GM11168 (cell line): Measurements from ENCODE around the gene NNT.
"Not testable (repeated sequence)": the region's sequence is repeated elsewhere in the genome, so short reads cannot be mapped to it uniquely, and the experiment has no call there.

ENCODE experiments used
- in situ Hi-C: fragments of 300-500 bp; cut with MboI; formaldehyde crosslinking; loops from one replicate; pipeline ENCODE4 v1.12.0; 2022; ENCODE audit warnings: low sequenced_read_pairs; ENCODE audit not compliant: unreplicated experiment

The NNT gene

GRCh38 chr5:43602461-43603343 lies at the start of gene NNT:
NNT (plus strand) TSS chr5:43603180; CDS start chr5:43609196, 6,016 bp downstream.
- in situ Hi-C loops, result no loop called here

GRCh38 chr5:43553381-43553780 lies 49.6 kb upstream of the NNT start:
- in situ Hi-C loops, result no loop called here

- in situ Hi-C loops, result no loop called here
Observed at GRCh38 chr5:43554497-43554896, 48.5 kb upstream of the NNT start.

GRCh38 chr5:43555895-43556606 lies 46.9 kb upstream of the NNT start:
- in situ Hi-C loops, result no loop called here

- in situ Hi-C loops, result not testable (repeated sequence)
Observed at GRCh38 chr5:43556607-43556856, 46.4 kb upstream of the NNT start.

- in situ Hi-C loops, result no loop called here
Observed at GRCh38 chr5:43556857-43557542, 46.0 kb upstream of the NNT start, which contains the start of gene PAIP1. PAIP1 (minus strand) TSS chr5:43557077; CDS start chr5:43556846, 231 bp downstream.

- in situ Hi-C loops, result no loop called here
Observed at GRCh38 chr5:43560128-43560527, 42.9 kb upstream of the NNT start.

GRCh38 chr5:43561356-43561755 lies 41.6 kb upstream of the NNT start:
- in situ Hi-C loops, result no loop called here

GRCh38 chr5:43563321-43563720 lies 39.7 kb upstream of the NNT start:
- in situ Hi-C loops, result no loop called here

GRCh38 chr5:43564289-43564850 lies 38.6 kb upstream of the NNT start:
- in situ Hi-C loops, result no loop called here

GRCh38 chr5:43565043-43565442 lies 37.9 kb upstream of the NNT start:
- in situ Hi-C loops, result no loop called here

GRCh38 chr5:43567967-43568366 lies 35.0 kb upstream of the NNT start:
- in situ Hi-C loops, result no loop called here

- in situ Hi-C loops, result no loop called here
Observed at GRCh38 chr5:43569236-43569746, 33.7 kb upstream of the NNT start.

- in situ Hi-C loops, result no loop called here
Observed at GRCh38 chr5:43570450-43571158, 32.4 kb upstream of the NNT start.

GRCh38 chr5:43571237-43571636 lies 31.7 kb upstream of the NNT start:
- in situ Hi-C loops, result no loop called here

GRCh38 chr5:43572357-43572756 lies 30.6 kb upstream of the NNT start:
- in situ Hi-C loops, result no loop called here

GRCh38 chr5:43573058-43573457 lies 29.9 kb upstream of the NNT start:
- in situ Hi-C loops, result no loop called here

- in situ Hi-C loops, result not testable (repeated sequence)
Observed at GRCh38 chr5:43580402-43581210, 22.4 kb upstream of the NNT start.

- in situ Hi-C loops, result no loop called here
Observed at GRCh38 chr5:43581398-43581797, 21.6 kb upstream of the NNT start.
